Trophoblast cell (in vitro differentiated cells and primary cell): ENCODE data around the gene CCIN. TPM values are rescaled to one million over a fixed set of nuclear protein-coding genes. Genes with fewer than 3 reads are reported as not detected.

Source experiments
- DNase-seq, 2 donors: peaks; one replicate each; pipeline ENCODE4 v3.0.0-alpha.2; 2016
- H2AFZ ChIP-seq: 2 replicates; pipeline ENCODE4 v1.6.1; 2013; ENCODE audit warnings: low read length, moderate library complexity, mild to moderate bottlenecking; ENCODE audit not compliant: insufficient read depth, poor library complexity
- H2AK5ac ChIP-seq: 2 replicates; pipeline ENCODE4 v1.6.1; 2013; ENCODE audit warnings: mild to moderate bottlenecking, low read length
- H2BK120ac ChIP-seq: 2 replicates; pipeline ENCODE4 v1.6.1; 2013; ENCODE audit warnings: low read length, mild to moderate bottlenecking, moderate library complexity; ENCODE audit not compliant: insufficient read depth, poor library complexity
- H2BK12ac ChIP-seq: 2 replicates; pipeline ENCODE4 v1.6.1; 2013; ENCODE audit warnings: mild to moderate bottlenecking, low read length, moderate library complexity
- H2BK5ac ChIP-seq: 2 replicates; pipeline ENCODE4 v1.6.1; 2013; ENCODE audit warnings: low read length, low read depth, moderate library complexity, mild to moderate bottlenecking; ENCODE audit not compliant: poor library complexity
- H3K14ac ChIP-seq: 2 replicates; pipeline ENCODE4 v1.6.1; 2013; ENCODE audit warnings: mild to moderate bottlenecking, low read length
- H3K18ac ChIP-seq: 2 replicates; pipeline ENCODE4 v1.6.1; 2013; ENCODE audit warnings: mild to moderate bottlenecking, low read length
- H3K23ac ChIP-seq: 2 replicates; pipeline ENCODE4 v1.6.1; 2013; ENCODE audit warnings: low read length
- H3K27ac ChIP-seq: 2 replicates; pipeline ENCODE4 v1.5.1; 2013; ENCODE audit warnings: low read depth, mild to moderate bottlenecking, inconsistent platforms, low read length, moderate library complexity
- H3K27me3 ChIP-seq: 2 replicates; pipeline ENCODE4 v1.6.1; 2013; ENCODE audit warnings: inconsistent platforms, mild to moderate bottlenecking, low read length, moderate library complexity; ENCODE audit not compliant: insufficient read depth
- H3K36me3 ChIP-seq, 2 experiments: 1 replicate in 1 of 2; 2 replicates in 1 of 2; pipeline ENCODE4 v1.6.1; 2013; ENCODE audit warnings: low read length in 2 of 2, mild to moderate bottlenecking in 2 of 2, moderate library complexity in 1 of 2; ENCODE audit not compliant: insufficient read depth in 2 of 2, control insufficient read depth in 1 of 2
- H3K4ac ChIP-seq: 2 replicates; pipeline ENCODE4 v1.6.1; 2013; ENCODE audit warnings: low read depth, mild to moderate bottlenecking, low read length, moderate library complexity
- H3K4me1 ChIP-seq, 2 experiments: 1 replicate in 1 of 2; 2 replicates in 1 of 2; pipeline ENCODE4 v1.6.1; 2013; ENCODE audit warnings: low read length in 2 of 2, mild to moderate bottlenecking in 2 of 2, moderate library complexity in 1 of 2; ENCODE audit not compliant: insufficient read depth in 2 of 2, control insufficient read depth in 1 of 2
- H3K4me2 ChIP-seq: 2 replicates; pipeline ENCODE4 v1.6.1; 2013; ENCODE audit warnings: inconsistent platforms, mild to moderate bottlenecking, low read length, moderate library complexity
- H3K4me3 ChIP-seq: 2 replicates; pipeline ENCODE4 v1.5.1; 2013; ENCODE audit warnings: mild to moderate bottlenecking, low read depth, low read length, inconsistent platforms
- H3K79me1 ChIP-seq: one replicate; pipeline ENCODE4 v1.6.1; 2013; ENCODE audit warnings: low read length
- H3K79me2 ChIP-seq: 2 replicates; pipeline ENCODE4 v1.6.1; 2013; ENCODE audit warnings: low read length, mild to moderate bottlenecking; ENCODE audit not compliant: control insufficient read depth, insufficient read depth, poor library complexity
- H3K9ac ChIP-seq: 2 replicates; pipeline ENCODE4 v1.6.1; 2013; ENCODE audit warnings: mild to moderate bottlenecking, low read length
- H3K9me3 ChIP-seq: 2 replicates; pipeline ENCODE4 v1.6.1; 2013; ENCODE audit warnings: low read depth, mild to moderate bottlenecking, control low read depth, inconsistent platforms, low read length; ENCODE audit not compliant: insufficient read depth
- H4K12ac ChIP-seq: 2 replicates; pipeline ENCODE4 v1.6.1; 2013; ENCODE audit warnings: low read depth, mild to moderate bottlenecking, low read length, moderate library complexity
- H4K8ac ChIP-seq: 2 replicates; pipeline ENCODE4 v1.6.1; 2013; ENCODE audit warnings: low read depth, mild to moderate bottlenecking, low read length, moderate library complexity
- H4K91ac ChIP-seq: one replicate; pipeline ENCODE4 v1.6.1; 2013; ENCODE audit warnings: low read depth, mild to moderate bottlenecking, low read length, moderate library complexity
- WGBS: extraction: QIAGEN DNeasy Blood & Tissue Kit; methylation state at CpG from one replicate; pipeline ENCODE4 v1.1.7; 2013; ENCODE audit warnings: missing lambda C conversion rate; ENCODE audit not compliant: insufficient read length, insufficient coverage; ENCODE audit errors: extremely low coverage; 5-methylcytosine and 5-hydroxymethylcytosine counted together
- polyA plus RNA-seq: library from polyadenylated mRNA; stranded (reverse); fragments of 200-250 nt; gene quantifications from 2 replicates; pipeline ENCODE4 v1.2.3, GENCODE V29; 2013

CCIN gene
- 0.23 and 0.33 TPM in 2 replicates for polyA plus RNA-seq

DNA sequence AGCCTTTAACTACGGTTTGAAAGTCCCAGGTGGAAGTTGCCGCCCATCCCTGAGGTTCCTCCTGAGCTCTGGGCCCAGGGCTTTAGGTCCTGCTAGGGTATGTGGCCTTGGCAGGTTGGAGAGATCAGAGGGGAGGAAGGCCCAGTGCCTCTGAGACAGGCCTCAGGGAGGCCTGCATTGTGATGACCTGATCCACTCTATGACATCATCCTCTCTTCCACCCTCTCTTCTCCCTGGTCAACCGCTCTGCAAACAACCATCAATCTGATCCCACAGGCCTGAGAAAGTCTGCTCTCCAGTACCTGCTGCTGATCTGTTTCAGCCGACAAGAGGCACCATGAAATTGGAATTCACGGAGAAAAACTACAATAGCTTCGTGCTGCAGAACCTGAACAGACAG, at the start of gene CCIN:
CCIN (plus strand) TSS at position 223 of the 400 bp plus-strand sequence; CDS start at position 338, 115 bp downstream.
- no peak within 1 kb of the TSS for H2BK12ac ChIP-seq
- no peaks in the 10 kb centered on the region for H3K36me3 ChIP-seq
- H3K27ac ChIP-seq, result no peak within 1 kb of the TSS
- no peak within 1 kb of the TSS for H3K4me2 ChIP-seq
- H3K4me1 ChIP-seq, result peaks cover 4 to 10% of the 10 kb centered on the region in 2 experiments
- no peak within 1 kb of the TSS for H3K14ac ChIP-seq
- H3K9me3 ChIP-seq, result no peaks in the 10 kb centered on the region
- WGBS, result no CpG with 5 or more reads among the region's 6 CpGs
- no peak within 1 kb of the TSS for H2AFZ ChIP-seq
- no peak within 1 kb of the TSS for H4K8ac ChIP-seq
- DNase-seq, result no peak
- H3K79me2 ChIP-seq, result peaks cover 3% of the 10 kb centered on the region
- peak within 1 kb of the TSS; percentile 19 for H4K91ac ChIP-seq
- no peak within 1 kb of the TSS for H4K12ac ChIP-seq
- no peak within 1 kb of the TSS for H3K23ac ChIP-seq
- no peak within 1 kb of the TSS for H2AK5ac ChIP-seq
- H3K4ac ChIP-seq, result peak within 1 kb of the TSS; percentile 23
- no peaks in the 10 kb centered on the region for H3K27me3 ChIP-seq
- H3K18ac ChIP-seq, result no peak within 1 kb of the TSS
- no peak within 1 kb of the TSS for H2BK5ac ChIP-seq
- H3K9ac ChIP-seq, result no peak within 1 kb of the TSS
- H2BK120ac ChIP-seq, result no peak within 1 kb of the TSS
- peaks cover 8% of the 10 kb centered on the region for H3K79me1 ChIP-seq
- no peak within 1 kb of the TSS for H3K4me3 ChIP-seq

DNA sequence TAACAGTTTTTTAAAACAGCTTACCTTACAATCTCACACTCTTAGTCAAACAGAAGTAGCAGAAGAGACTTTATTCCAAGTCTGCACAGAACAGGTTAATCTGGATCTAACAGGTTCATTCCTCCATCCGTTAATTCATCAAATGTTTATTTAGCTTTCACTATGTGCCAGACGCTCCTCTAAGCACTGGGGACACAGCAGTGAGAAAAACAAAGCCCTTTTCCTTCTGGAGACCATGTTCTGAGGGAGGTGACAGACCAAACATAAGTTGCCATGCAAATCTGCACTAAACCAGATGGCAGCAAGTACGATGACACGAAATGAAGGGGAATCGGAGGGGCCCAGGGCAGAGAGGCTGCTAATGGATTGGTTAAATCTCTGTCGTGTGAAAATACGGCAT, 49.7 kb upstream of the CCIN start:
- Histone ChIP-seq H3K4me3 (no peak overlapping the region), H4K12ac (no peak overlapping the region), H2BK120ac (no peak overlapping the region), H3K27ac (no peak overlapping the region), H4K91ac (no peak overlapping the region), H2BK5ac (no peak overlapping the region), H3K18ac (no peak overlapping the region), H2BK12ac (no peak overlapping the region), H3K79me2 (no peaks in the 10 kb centered on the region), H3K4ac (no peak overlapping the region), H3K79me1 (no peaks in the 10 kb centered on the region), H3K9ac (no peak overlapping the region), H3K36me3 (peaks cover 0 to 5% of the 10 kb centered on the region in 2 experiments), H3K9me3 (no peaks in the 10 kb centered on the region), H3K14ac (no peak overlapping the region), H3K27me3 (no peaks in the 10 kb centered on the region), H3K4me2 (no peak overlapping the region), H4K8ac (no peak overlapping the region), H3K4me1 (no peaks in the 10 kb centered on the region), H3K23ac (no peak overlapping the region), H2AK5ac (no peak overlapping the region), H2AFZ (no peak overlapping the region)
- no peak for DNase-seq
- WGBS, result no CpG with 5 or more reads among the region's 7 CpGs

DNA sequence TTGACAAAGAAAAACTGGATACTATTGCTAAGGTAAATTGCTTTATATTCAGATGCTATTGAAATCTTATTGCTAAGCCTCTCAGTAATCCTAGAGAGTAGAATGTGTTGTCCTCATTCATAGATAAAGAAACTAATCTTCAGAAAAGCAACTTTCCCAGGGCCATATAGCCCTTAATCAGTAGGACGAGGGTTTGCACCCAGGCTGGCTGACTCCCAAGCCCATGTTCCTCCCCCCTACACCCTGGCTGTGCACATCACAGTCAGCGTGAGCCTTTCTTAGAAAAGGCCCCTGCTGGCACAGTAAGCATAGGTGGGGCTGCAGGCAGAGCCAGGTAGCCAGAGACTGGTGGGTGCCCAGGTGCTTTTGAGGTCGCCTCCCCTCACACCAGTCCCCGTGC, 48.5 kb upstream of the CCIN start:
- Histone ChIP-seq H3K79me2 (no peaks in the 10 kb centered on the region), H3K18ac (no peak overlapping the region), H2BK120ac (no peak overlapping the region), H3K36me3 (peaks cover 0 to 5% of the 10 kb centered on the region in 2 experiments), H4K91ac (no peak overlapping the region), H3K9ac (no peak overlapping the region), H3K4me1 (no peaks in the 10 kb centered on the region), H4K8ac (no peak overlapping the region), H4K12ac (no peak overlapping the region), H3K4me3 (no peak overlapping the region), H3K27ac (no peak overlapping the region), H3K14ac (no peak overlapping the region), H2AK5ac (no peak overlapping the region), H3K4me2 (no peak overlapping the region), H2BK5ac (no peak overlapping the region), H2AFZ (no peak overlapping the region), H3K27me3 (no peaks in the 10 kb centered on the region), H3K4ac (no peak overlapping the region), H3K79me1 (no peaks in the 10 kb centered on the region), H3K9me3 (no peaks in the 10 kb centered on the region), H3K23ac (no peak overlapping the region), H2BK12ac (no peak overlapping the region)
- DNase-seq, result no peak
- no CpG with 5 or more reads among the region's 4 CpGs for WGBS

DNA sequence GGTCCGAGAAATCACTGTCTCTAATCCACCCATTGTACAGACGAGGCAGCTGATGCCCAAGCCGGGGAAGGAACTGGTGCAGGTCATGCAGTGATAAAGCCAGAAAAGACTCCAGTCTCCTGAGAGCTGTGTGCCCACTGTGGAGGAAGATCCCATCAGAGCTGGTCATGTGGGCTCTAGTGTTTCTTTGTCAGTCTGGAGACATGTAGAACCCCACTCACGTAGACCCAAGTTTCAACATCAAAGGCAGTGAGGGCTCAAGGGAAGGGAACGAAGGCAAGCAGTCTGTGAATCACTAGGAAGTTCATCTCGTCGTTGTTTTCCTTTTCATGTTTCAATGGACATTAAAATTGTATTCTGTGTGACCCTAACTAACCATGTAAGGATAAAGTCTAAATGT, 47.2 kb upstream of the CCIN start:
- Histone ChIP-seq H3K9ac (no peak overlapping the region), H2AK5ac (no peak overlapping the region), H3K4ac (no peak overlapping the region), H3K23ac (no peak overlapping the region), H2AFZ (no peak overlapping the region), H3K79me1 (no peaks in the 10 kb centered on the region), H4K8ac (no peak overlapping the region), H4K91ac (no peak overlapping the region), H3K27ac (no peak overlapping the region), H2BK12ac (no peak overlapping the region), H3K4me2 (no peak overlapping the region), H3K79me2 (no peaks in the 10 kb centered on the region), H2BK5ac (no peak overlapping the region), H3K9me3 (no peaks in the 10 kb centered on the region), H3K4me1 (no peaks in the 10 kb centered on the region), H3K27me3 (no peaks in the 10 kb centered on the region), H2BK120ac (no peak overlapping the region), H4K12ac (no peak overlapping the region), H3K4me3 (no peak overlapping the region), H3K36me3 (peaks cover 0 to 5% of the 10 kb centered on the region in 2 experiments), H3K14ac (no peak overlapping the region), H3K18ac (no peak overlapping the region)
- no peak for DNase-seq
- no CpG with 5 or more reads among the region's 7 CpGs for WGBS
